KBM-7 (cell line): ENCODE results near the gene ZNF182.
"Not testable (repeated sequence)": the region's sequence is repeated elsewhere in the genome, so short reads cannot be mapped to it uniquely, and the experiment has no call there.

Experiments
- DNase-seq: peaks from one replicate; pipeline ENCODE4 v3.0.0-alpha.2; 2015
- in situ Hi-C: fragments of 300-500 bp; cut with MboI; formaldehyde crosslinking; loops from 2 replicates; pipeline ENCODE4 v1.14.3; 2020; ENCODE audit warnings: low sequenced_read_pairs, low pct_unique_long_range_greater_than_20kb, mixed read lengths

Gene ZNF182

DNA sequence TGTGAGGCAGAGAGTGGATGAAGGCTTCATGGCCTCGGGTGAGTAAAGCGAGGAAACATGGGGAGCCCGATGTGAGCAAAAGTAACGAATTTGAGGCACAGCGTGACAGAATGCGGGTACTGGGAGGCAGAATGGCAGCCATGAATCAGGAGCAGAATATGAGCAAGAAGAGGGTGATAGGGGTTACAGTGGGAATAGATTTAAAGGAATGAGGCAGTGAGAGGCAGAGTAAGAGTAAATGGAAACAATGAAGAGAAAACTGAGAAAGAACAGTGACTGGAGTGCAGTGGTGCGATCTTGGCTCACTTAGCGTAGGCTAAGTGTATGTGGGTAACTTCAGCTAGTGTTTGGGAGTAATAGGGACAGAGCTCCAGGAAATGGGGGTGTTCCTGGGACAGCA, 2.9 kb upstream of the ZNF182 start, which contains the start of gene SPACA5:
SPACA5 (plus strand) TSS at position 301 of the 400 bp plus-strand sequence. CDS start 815 bp downstream, outside the sequence.
- in situ Hi-C loops, DNase-seq: not testable (repeated sequence)

DNA sequence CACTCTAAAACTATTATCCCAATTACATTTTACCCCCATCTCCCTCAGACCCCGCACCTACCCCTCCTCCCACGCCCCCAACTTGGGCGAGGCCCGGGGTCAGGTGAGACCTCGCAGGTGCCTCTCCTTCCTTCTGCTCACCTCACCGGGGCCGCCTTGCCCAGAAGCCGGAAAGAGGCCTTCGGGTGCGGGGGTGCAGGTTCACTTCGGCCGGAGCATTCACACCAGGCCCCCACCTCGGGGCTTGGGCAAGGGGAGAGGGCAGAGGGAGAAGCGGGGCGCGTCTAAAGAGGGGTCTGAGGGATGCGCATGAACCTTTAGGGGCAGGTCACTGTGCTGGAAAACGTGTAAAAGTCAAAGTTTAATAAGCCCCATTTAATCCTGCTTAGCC, 427 bp downstream of the ZNF182 start:
- in situ Hi-C loops, result no loop called here
- no peak for DNase-seq

DNA sequence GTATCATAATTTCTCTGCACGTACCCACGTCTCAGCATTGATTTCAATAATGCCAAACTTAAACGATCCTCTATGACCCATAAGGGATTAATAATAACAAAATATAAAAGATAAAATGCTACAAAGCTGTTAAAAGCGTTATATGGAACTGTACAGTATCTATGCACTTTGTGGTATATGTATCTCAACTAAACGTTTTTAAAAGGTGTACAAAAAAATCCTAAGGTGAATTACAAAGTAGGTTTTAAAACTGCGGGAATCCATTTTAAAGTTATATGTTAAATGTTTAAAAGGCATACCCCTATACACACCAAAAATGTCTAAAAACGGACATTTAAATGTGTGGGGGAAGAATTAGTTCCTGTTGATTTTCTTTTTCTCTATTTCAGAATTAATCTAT, 860 bp downstream of the ZNF182 start:
- DNase-seq, result no peak
- in situ Hi-C loops, result no loop called here

DNA sequence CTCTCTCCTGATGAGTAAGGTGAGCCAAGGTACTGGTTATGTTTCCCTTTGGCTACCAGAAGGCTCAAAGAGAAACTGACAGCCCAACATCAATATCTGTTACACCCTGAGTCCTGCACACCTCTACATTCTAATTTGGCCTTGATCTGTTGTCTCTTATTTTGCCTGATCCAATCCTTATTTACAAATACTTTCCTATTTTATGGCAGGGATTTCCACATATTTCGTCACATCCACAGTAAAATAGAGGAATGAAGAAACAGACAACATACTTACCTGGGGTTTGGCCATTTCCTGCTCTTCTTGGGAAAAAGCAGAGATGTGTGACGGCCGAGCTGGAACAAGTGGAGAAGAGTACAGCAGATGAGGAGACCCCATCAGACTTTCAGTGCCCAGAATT, 1.5 kb downstream of the ZNF182 start:
- in situ Hi-C loops, result no loop called here
- DNase-seq, result no peak

DNA sequence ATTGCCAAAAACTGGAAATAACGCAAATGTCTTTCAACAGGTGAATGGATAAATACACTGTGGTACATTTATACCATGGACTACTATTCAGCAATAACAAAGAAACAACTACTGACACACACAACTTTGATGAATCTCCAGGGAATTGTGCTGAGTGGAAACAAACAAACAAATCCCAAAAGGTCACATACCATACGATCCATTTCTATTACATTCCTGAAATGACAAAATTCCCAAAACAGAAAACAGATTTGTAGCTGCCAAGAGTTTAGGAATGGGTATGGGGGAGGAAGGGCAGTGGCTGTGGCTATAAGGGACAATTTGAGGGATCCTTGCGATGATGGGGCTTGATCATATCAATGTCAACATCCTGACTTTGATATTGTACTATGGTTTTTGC, 2.5 kb downstream of the ZNF182 start:
- DNase-seq, result no peak
- in situ Hi-C loops, result no loop called here

DNA sequence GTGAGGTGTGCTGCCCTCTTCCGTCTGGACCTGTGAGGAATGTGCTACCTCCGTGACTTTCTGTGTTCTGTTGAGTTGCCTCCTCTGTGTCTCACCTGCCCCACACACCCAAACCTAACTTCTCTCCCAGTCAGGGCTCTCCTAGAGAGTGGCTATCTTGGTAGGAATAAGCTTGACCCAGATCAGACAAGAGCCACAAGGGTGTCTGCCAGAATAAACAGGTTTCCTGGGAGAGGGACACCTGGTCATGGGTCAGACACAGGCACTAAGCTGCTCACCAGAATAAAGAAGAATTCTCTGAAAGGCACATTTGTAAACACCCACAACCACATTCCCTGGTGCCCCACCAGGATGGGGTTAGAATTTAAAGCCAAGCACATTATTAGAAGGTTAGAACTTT, 11.1 kb downstream of the ZNF182 start:
- in situ Hi-C loops, result no loop called here
- no peak for DNase-seq

DNA sequence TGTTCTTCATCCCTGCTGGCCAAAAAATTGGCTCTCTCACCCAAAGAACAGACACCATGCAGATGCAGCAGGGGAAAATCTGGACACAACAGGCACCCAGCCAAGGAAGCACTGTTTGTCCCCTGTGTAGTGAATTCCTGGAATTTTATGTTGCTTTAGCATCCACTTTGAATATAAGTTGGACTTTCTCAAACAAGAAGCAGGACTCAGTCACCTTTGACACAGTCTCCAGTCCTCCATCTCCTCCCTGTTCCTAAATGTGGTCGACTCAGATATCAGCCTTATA, 11.8 kb downstream of the ZNF182 start:
- in situ Hi-C loops, result no loop called here
- no peak for DNase-seq

DNA sequence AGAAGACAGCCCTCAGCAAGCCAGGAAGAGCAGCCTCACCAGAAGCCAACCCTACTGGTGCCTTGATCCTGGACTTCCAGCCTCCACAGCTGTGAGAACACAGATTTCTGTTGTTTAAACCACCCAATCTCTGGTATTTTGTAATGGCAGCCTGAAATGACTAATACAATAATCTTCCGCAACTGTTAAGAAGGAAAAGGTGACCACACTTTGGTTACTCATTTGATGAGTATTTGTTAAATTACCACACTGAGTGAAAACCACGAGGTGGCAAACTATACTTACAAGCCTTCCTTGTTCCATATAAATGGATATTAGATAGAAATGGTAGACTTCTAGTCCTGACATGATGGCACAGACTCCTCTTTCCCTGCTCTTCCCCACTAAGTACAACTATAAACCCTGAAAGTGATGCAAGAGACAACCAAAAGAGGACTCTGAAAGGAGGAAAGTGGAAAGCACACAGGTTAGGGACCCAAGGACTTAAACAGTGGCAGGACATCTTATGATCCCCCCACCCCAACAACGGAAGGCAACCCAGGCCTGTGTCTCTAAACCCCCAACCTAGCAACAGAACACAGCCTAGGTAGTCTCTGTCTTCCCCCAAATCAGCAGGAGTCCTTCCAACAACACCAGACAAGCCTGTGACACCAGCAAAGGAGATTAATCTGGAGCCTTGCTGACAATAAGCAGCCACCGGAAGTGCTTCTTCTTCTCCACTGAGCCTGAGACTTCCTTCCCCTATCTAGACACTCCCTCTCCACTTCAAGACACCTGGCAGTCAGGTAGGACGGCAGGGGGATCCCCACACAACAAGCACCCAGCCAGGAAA, 12.3 kb downstream of the ZNF182 start:
- in situ Hi-C loops, result no loop called here
- DNase-seq, result peak; percentile 34

DNA sequence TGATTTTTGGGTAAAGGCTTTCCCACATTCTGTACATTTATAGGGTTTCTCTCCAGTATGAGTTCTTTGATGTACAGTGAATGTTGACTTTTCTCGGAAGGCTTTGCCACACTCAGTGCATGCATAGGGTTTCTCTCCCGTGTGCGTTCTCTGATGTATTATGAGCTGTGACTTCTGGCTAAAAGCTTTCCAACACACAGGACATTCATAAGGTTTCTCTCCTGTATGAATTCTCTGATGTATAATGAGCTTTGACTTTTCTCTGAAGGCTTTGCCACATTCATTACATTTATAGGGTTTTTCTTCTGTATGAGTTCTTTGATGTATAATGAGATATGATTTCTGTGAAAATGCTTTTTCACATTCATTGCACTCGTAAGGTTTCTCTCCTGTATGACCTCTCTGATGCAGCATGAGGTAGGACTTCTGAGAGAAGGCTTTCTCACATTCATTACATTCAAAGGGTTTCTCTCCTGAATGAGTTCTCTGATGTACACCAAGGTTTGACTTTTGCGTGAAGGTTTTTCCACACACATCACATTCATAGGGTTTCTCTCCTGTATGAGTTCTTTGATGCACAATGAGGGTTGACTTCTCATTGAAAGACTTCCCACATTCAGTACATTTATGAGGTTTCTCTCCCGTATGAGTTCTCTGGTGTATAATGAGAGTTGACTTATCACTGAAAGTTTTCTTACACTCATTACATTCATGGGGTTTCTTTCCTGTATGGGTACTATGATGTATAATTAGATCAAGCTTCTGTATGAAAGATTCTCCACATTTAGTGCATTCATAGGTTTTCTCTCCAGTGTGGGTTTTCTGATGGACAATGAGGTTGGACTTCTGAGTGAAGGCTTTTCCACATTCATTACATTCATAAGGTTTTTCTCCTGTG, 27.3 kb downstream of the ZNF182 start:
- DNase-seq, result no peak
- in situ Hi-C loops, result no loop called here

DNA sequence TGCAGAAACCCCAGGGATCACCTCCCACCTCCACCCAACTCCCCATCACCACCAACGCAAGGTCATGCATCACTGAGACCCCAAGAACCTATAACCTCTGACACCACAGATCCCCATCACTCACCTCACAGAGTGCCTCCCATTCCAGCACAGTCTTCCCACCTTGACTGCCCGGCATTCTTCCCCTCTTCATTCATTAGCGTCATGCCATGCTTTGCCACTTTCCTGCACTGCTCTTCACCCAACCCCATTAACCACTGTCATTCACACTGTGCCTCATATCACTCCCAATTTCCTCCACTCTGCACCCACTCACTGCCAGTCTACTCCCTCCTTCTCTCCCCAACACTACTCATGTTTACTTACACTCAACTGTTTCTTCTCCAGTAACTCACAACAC, 30.6 kb downstream of the ZNF182 start:
- in situ Hi-C loops, result no loop called here
- DNase-seq, result no peak

DNA sequence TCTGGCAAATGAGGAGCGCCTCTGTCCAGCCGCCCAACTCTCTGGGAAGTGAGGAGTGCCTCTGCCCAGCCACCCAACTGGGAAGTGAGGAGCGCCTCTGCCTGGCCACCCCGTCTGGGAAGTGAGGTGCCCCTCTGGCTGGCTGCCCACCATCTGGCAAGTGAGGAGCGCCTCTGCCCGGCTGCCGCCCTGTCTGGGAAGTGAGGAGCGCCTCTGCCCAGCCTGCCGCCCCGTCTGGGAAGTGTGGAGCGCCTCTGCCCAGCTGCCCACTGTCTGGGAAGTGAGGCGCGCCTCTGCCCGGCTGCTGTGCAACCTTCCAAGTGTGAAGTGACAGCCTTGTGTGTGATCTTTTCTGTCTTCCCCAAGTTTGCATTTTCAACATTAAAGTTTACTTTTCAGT, 38.3 kb downstream of the ZNF182 start:
- DNase-seq, in situ Hi-C loops: not testable (repeated sequence)

DNA sequence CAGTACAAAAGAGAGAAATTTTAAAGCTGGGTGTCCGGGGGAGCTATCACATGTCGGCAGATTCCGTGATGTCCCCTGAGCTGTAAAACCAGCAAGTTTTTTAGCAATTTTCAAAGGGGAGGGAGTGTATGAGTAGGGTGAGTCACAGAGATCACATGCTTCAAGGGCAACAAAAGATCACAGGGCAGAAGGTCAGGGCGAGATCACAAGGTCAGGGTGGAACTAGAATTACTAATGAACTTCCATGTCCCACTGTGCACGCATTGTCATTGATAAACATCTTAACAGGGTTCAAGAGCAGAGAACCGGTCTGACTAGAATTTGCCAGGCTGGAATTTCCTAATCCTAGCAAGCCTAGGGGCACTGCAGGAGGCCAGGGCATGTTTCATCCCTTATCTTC, 42.0 kb downstream of the ZNF182 start:
- DNase-seq, in situ Hi-C loops: not testable (repeated sequence)

DNA sequence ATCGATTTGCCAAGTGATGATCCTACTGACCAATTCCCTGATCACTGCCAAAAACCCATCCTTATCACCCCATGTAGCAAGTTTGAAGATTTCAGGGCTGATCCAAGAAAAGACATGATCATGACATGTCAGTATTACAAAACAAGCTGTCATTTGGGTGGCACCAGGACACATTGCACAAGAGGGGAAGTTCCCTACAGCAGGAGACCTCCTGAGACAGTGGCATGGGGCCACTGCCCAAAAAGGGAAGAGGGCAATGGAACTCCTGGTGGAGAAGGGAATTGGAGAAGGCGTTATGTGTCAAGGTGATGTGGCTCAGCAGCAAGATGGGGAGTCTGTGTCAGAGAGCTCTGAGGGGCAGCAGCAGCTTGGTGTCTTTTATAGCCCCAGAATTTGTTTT, 43.4 kb downstream of the ZNF182 start:
- in situ Hi-C loops, result no loop called here
- DNase-seq, result peak; percentile 49

DNA sequence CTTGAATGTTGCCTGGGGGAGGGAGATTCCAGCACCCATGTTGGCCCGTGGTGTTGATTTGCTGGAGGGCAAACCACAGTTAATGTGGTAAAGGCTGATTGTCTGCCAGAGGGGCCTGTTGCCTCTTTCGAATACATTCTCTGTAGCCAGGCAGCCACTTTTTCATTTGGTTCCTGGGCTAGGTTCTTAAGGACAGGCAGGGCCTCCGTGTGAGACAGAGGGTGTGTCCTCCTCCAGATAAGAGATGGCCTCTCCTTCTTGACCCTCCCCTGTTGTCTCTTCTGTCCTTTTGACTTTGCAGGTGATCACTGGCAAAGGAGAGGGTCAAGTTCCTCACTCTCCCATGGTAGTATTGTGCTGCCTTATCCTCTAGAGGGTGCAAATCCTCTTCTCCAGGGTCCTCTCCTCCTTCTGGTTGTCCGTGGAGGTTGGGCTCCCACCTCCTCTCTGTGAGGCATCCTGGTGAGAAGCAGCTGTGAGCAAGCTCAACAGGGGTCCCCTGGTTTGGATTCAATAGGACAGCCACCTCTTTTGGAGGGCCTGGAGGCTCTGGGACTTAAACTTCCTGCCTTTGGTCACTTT, 44.9 kb downstream of the ZNF182 start:
- DNase-seq, result peak; percentile 56
- in situ Hi-C loops, result no loop called here

DNA sequence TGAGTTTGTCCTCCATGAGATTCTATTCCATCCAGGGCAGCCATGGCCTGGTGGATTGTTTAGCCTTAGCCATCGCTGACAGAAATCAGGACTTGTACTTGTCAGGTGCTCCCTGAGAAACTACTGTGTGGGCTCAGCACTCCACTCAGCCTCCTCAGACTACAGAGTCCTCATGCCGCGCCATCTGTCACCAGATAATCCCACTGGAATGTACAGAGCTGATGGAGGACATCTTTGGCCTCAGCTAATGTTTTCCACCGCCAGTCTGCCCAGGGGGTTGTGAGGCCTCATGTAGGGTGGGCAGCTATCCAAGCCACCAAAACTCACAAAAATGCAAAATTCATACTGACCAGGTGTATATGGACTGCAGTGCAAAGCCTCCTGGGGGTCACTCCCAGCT, 45.6 kb downstream of the ZNF182 start:
- DNase-seq, in situ Hi-C loops: not testable (repeated sequence)

DNA sequence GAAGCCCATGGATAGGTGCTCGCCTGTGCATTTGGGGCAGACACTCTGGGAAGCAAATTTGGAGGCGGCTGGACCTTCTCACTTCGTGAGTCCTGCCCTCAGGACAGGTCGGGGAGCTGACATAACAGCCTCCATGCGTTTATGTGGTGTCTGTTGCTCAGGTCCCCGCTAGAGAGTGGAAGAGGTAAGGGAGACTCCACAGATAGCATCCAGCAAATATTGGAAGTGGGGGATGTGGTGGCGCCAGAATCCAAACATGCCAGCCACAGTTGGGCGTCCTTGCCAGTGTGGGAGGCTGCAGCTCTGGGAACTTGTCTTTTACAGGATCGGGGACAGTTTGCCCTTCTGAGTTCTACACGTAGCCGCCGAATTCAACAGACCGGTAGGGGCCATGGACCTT, 47.8 kb downstream of the ZNF182 start:
- in situ Hi-C loops, result no loop called here
- no peak for DNase-seq

DNA sequence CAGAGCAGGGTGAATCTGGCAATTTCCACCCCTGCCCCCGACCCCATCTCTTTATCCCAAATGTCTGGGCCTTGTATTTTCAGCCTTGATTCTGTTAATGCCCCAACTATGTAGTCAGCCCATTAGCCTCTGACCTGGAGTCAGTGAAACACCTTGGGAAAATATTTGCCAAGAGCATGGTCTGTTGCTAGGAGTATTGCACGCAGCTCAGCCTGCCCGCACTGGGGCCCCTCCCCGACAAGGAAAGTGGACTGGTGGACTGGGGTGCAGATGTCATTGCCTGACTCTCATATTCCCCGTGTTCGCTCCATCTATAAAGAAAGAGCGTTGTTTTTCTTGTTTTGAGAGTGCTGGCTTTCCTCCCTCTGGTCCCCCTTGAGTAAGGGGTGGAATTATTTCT, 48.5 kb downstream of the ZNF182 start:
- in situ Hi-C loops, DNase-seq: not testable (repeated sequence)

DNA sequence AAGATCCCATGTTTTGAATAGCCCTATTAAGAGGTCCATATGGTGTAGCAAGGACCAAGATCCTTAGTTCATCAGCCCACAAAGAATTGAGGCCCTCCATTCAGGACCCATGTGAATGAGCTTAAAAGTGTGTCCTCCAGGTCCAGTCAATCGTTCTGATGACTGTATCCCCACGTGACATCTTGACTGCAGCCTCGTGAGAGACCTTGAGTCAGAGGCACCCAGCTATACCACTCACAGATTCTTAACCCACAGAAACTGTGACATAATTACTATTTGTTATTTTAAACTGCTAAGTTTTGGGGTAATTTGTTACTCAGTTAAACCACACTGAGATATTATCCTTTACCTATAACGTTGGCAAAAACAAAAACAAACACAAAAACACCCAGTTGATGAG, 62.4 kb downstream of the ZNF182 start:
- no peak for DNase-seq
- in situ Hi-C loops, result no loop called here

DNA sequence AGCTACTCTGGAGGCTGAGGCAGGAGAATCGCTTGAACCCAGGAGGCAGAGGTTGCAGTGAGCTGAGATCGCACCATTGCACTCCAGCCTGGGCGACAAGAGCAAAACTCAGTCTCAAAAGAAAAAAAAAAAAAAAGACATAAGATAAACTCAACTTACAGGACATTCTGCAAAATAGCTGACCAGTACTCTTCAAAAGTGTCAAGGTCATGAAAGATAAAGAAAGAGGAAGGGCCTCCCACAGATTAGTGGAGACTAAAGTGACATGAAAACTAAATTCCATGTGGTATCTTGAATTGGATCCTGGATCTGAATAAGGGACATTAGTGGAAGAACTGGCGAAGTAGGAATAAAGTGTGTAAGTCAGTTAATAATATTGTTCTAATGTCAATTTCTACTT, 63.3 kb downstream of the ZNF182 start:
- no peak for DNase-seq
- in situ Hi-C loops, result no loop called here

DNA sequence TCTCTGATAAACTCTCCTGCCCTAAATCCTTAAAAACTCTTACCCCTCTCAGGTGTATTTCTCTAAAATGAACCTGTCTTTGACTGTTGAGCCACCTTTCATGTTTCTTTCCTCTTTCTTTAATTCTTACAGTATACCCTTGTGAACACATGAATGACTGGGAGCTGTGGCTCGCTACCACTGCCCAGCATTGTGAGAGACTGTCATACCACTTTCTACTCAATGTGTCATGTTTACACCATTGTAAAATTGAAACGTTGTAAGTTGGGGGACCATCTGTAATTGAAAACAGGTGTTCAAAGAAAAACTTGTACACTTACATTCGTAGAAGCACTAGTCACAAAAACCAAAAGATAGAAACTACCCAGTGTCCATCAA, 66.9 kb downstream of the ZNF182 start:
- in situ Hi-C loops, result no loop called here
- no peak for DNase-seq
